Ishikawa (cell line): ENCODE data around the gene ARMC9.

Experiments used
- CEBPB ChIP-seq: IDR thresholded peaks from 2 replicates; pipeline ENCODE4 v1.6.1; 2012
- CREB1 ChIP-seq: IDR thresholded peaks from 2 replicates; pipeline ENCODE4 v1.6.1; 2012; ENCODE audit warnings: low read depth
- EGR1 ChIP-seq: IDR thresholded peaks from 2 replicates; pipeline ENCODE4 v1.6.1; 2012
- EP300 ChIP-seq: IDR thresholded peaks from 2 replicates; pipeline ENCODE4 v1.6.1; 2012; ENCODE audit warnings: borderline replicate concordance
- FOXM1 ChIP-seq: IDR thresholded peaks from 2 replicates; pipeline ENCODE4 v1.6.1; 2012; ENCODE audit warnings: low read depth, borderline replicate concordance
- MAX ChIP-seq: IDR thresholded peaks from 2 replicates; pipeline ENCODE4 v1.6.1; 2012
- NFIC ChIP-seq: IDR thresholded peaks from 2 replicates; pipeline ENCODE4 v1.6.1; 2012
- RAD21 ChIP-seq: IDR thresholded peaks from 2 replicates; pipeline ENCODE4 v1.6.1; 2012; ENCODE audit warnings: low read depth
- TAF1 ChIP-seq: IDR thresholded peaks from 2 replicates; pipeline ENCODE4 v1.6.1; 2012; ENCODE audit warnings: low read depth, mild to moderate bottlenecking
- TCF12 ChIP-seq: IDR thresholded peaks from 2 replicates; pipeline ENCODE4 v1.6.1; 2012; ENCODE audit warnings: low read depth
- TEAD4 ChIP-seq: IDR thresholded peaks from 2 replicates; pipeline ENCODE4 v1.6.1; 2012
- YY1 ChIP-seq: IDR thresholded peaks from 2 replicates; pipeline ENCODE4 v1.6.1; 2012; ENCODE audit warnings: low read depth
- ZBTB7A ChIP-seq: IDR thresholded peaks from 2 replicates; pipeline ENCODE4 v1.6.1; 2012; ENCODE audit warnings: low read depth
- TF ChIP-seq, protein P1 (sequence below): IDR thresholded peaks from 2 replicates; pipeline ENCODE4 v1.6.1; 2012
- TF ChIP-seq, protein P2 (sequence below): IDR thresholded peaks from 2 replicates; pipeline ENCODE4 v1.6.1; 2012; ENCODE audit warnings: low read depth, mild to moderate bottlenecking

ARMC9 gene

GRCh38 chr2:231250146-231250545, 51.7 kb downstream of the ARMC9 start:
- TF ChIP-seq TEAD4 (no peak), NFIC (no peak), MAX (no peak), TAF1 (no peak), FOXM1 (no peak), RAD21 (no peak), YY1 (no peak)

DNA sequence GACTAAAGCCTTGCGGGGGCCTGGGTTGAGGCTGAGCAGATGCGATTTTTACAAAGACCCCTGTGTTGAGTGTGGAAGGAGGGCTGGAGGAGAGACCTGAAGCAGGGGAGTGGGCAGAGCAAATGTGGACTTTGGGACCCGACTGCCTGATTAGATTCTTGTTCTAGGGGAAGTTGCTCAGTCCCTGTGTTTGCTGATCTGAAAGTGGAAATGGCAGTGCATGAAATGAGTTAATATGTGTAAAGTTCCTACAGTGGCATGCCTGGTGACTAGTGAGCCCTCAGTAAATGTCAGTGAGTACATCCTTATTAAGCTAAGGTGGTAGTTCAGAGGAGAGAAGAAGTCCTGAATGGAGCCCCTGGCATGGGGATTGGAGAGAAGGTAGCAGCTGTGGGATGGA, 52.3 kb downstream of the ARMC9 start:
- TF ChIP-seq YY1 = no peak
- TF ChIP-seq, protein P1, sequence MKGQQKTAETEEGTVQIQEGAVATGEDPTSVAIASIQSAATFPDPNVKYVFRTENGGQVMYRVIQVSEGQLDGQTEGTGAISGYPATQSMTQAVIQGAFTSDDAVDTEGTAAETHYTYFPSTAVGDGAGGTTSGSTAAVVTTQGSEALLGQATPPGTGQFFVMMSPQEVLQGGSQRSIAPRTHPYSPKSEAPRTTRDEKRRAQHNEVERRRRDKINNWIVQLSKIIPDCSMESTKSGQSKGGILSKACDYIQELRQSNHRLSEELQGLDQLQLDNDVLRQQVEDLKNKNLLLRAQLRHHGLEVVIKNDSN = no peak
- TF ChIP-seq, protein P2, sequence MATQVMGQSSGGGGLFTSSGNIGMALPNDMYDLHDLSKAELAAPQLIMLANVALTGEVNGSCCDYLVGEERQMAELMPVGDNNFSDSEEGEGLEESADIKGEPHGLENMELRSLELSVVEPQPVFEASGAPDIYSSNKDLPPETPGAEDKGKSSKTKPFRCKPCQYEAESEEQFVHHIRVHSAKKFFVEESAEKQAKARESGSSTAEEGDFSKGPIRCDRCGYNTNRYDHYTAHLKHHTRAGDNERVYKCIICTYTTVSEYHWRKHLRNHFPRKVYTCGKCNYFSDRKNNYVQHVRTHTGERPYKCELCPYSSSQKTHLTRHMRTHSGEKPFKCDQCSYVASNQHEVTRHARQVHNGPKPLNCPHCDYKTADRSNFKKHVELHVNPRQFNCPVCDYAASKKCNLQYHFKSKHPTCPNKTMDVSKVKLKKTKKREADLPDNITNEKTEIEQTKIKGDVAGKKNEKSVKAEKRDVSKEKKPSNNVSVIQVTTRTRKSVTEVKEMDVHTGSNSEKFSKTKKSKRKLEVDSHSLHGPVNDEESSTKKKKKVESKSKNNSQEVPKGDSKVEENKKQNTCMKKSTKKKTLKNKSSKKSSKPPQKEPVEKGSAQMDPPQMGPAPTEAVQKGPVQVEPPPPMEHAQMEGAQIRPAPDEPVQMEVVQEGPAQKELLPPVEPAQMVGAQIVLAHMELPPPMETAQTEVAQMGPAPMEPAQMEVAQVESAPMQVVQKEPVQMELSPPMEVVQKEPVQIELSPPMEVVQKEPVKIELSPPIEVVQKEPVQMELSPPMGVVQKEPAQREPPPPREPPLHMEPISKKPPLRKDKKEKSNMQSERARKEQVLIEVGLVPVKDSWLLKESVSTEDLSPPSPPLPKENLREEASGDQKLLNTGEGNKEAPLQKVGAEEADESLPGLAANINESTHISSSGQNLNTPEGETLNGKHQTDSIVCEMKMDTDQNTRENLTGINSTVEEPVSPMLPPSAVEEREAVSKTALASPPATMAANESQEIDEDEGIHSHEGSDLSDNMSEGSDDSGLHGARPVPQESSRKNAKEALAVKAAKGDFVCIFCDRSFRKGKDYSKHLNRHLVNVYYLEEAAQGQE = no peak
- no peak for TF ChIP-seq CREB1
- no peak for TF ChIP-seq EGR1
- no peak for TF ChIP-seq ZBTB7A
- TF ChIP-seq CEBPB = no peak
- no peak for TF ChIP-seq MAX
- TF ChIP-seq RAD21 = no peak
- no peak for TF ChIP-seq NFIC
- no peak for TF ChIP-seq TEAD4
- TF ChIP-seq EP300 = no peak
- TF ChIP-seq TCF12 = no peak
- TF ChIP-seq TAF1 = no peak
- no peak for TF ChIP-seq FOXM1

- TF ChIP-seq EGR1 (no peak), NFIC (no peak), FOXM1 (no peak), MAX (no peak), TAF1 (no peak), EP300 (no peak), ZBTB7A (no peak), RAD21 (no peak), TEAD4 (no peak), TCF12 (no peak), CEBPB (no peak), YY1 (no peak), CREB1 (no peak)
- TF ChIP-seq, protein P1 = no peak
- TF ChIP-seq, protein P2 = no peak
These were observed 58.1 kb downstream of the ARMC9 start for GRCh38 chr2:231256494-231256893.

DNA sequence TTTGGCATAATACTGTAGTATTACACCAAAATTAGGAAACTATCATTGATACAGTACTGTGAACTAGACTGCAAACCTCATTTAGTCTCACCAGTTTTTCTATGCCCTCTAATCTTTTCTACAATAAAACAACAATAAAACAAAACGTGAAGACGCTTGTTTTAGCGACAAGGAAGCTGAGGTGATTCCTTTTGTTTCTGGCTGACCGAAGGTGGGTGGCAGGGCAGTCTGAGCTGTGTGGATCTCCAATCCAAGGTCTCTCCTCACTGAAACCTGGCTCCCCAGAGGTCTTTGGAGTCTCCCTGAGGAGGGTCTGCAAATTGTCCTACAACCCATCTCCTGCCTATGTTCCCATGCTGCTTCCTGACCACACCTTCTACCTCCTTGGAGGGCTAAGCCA, 59.3 kb downstream of the ARMC9 start:
- TF ChIP-seq CREB1 (no peak), EGR1 (no peak), CEBPB (no peak)

DNA sequence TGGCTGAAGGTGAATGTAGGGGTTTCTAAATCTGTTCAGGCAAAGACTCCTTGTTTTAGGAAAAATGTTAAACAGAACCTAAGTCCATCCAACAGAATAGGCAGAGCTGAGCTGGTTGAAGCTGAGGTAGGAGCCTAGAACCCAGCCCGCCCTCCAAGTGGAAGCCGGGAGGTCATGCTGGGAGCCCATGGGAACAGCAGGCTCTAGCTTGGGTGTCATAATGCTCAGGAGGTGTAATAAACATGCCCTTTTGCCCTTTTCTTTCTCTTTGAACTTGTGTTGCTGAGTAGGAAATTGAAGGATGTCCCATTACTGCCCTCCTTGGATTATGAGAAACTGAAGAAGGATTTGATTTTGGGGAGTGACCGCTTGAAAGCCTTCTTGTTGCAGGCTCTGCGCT, 60.3 kb downstream of the ARMC9 start:
- no peak for TF ChIP-seq CREB1
- no peak for TF ChIP-seq EGR1
- no peak for TF ChIP-seq MAX
- TF ChIP-seq YY1 = no peak

GRCh38 chr2:231259104-231259503, 60.7 kb downstream of the ARMC9 start:
- no peak for TF ChIP-seq EGR1
- TF ChIP-seq NFIC = no peak
- no peak for TF ChIP-seq CEBPB
- TF ChIP-seq, protein P1 = no peak
- TF ChIP-seq MAX = no peak
- no peak for TF ChIP-seq YY1
- TF ChIP-seq EP300 = no peak
- TF ChIP-seq FOXM1 = no peak
- no peak for TF ChIP-seq TCF12
- no peak for TF ChIP-seq TEAD4
- no peak for TF ChIP-seq TAF1
- TF ChIP-seq, protein P2 = no peak
- TF ChIP-seq RAD21 = no peak
- no peak for TF ChIP-seq CREB1
- no peak for TF ChIP-seq ZBTB7A
